HCT116 (cell line): ENCODE data around the gene LRR1. TPM values are rescaled to one million over a fixed set of nuclear protein-coding genes. Genes with fewer than 3 reads are reported as not detected.

ENCODE experiments used
- ATAC-seq: fragments of 200-7000 bp; cut with Tn5 transposase; 2 replicates; pipeline ENCODE4 v1.9.1; 2020; ENCODE audit warnings: mild to moderate bottlenecking, moderate library complexity
- BruUV-seq: library from RNA; stranded (reverse); fragments of 400-500 nt; replicated peaks from 2 replicates; lab custom pipeline; 2021; lab: Mats Ljungman, UMichigan
- CTCF ChIA-PET: fragments of 300-600 bp; sonication (Branson Sonifier 250); formaldehyde crosslinking; loops from one replicate; lab custom pipeline; 2021; ENCODE audit warnings: antibody characterized with exemption; lab: Charles Lee
- POLR2A ChIA-PET: fragments of 300-600, 350-600 bp; sonication (Branson Sonifier 250); formaldehyde crosslinking; loops from one replicate; lab custom pipeline; 2021; ENCODE audit warnings: antibody characterized with exemption; lab: Charles Lee
- RAD21 ChIA-PET, 2 experiments: fragments of 300-600 bp; sonication (Branson Sonifier 250); formaldehyde crosslinking; loops; one replicate each; lab custom pipeline; 2023; ENCODE audit warnings: low total read pairs in 2 of 2; ENCODE audit not compliant: uncharacterized antibody in 2 of 2, unreplicated experiment in 2 of 2, low non-redundant PET in 1 of 2; lab: Charles Lee
- DNase-seq: peaks from one replicate; pipeline ENCODE4 v3.0.0-alpha.2; 2010; ENCODE audit warnings: low read depth, low spot score
- H2AFZ ChIP-seq: fragments of 200-600 bp; shearing (Covaris generic), sonication (generic); 2 replicates; pipeline ENCODE4 v1.6.1; 2017; ENCODE audit warnings: low read depth, mixed run types, mixed read lengths, antibody characterized with exemption, low read length; ENCODE audit not compliant: poor library complexity, severe bottlenecking
- H3K27ac ChIP-seq: 2 replicates; pipeline ENCODE4 v1.5.1; 2012; ENCODE audit warnings: low read depth, low read length
- H3K27me3 ChIP-seq: fragments of 200-600 bp; sonication (generic); 2 replicates; pipeline ENCODE4 v1.6.1; 2016; ENCODE audit warnings: mixed run types, low read length, mixed read lengths; ENCODE audit not compliant: insufficient read depth
- H3K36me3 ChIP-seq, 2 experiments: fragments of 200-500 bp in 1 of 2; fragments of 200-600 bp in 1 of 2; sonication (Bioruptor generic) in 1 of 2; sonication (generic) in 1 of 2; 2 replicates each; pipeline versions ENCODE4 v1.5.1 to v1.6.1; 2014 to 2016; ENCODE audit warnings: low read length in 2 of 2, inconsistent platforms in 1 of 2, mixed read lengths in 1 of 2, mixed run types in 1 of 2; ENCODE audit not compliant: insufficient read depth in 2 of 2, control insufficient read depth in 1 of 2
- H3K4me1 ChIP-seq, 2 experiments: fragments of 200-600 bp in 1 of 2; sonication (generic) in 1 of 2; 2 replicates each; pipeline versions ENCODE4 v1.5.1 to v1.6.1; 2012 to 2017; ENCODE audit warnings: low read length in 2 of 2, inconsistent platforms in 1 of 2, mild to moderate bottlenecking in 1 of 2, mixed read lengths in 1 of 2, mixed run types in 1 of 2, moderate library complexity in 1 of 2; ENCODE audit not compliant: insufficient read depth in 2 of 2, control insufficient read depth in 1 of 2
- H3K4me2 ChIP-seq: fragments of 200-600 bp; sonication (generic); 2 replicates; pipeline ENCODE4 v1.6.1; 2017; ENCODE audit warnings: mixed run types, low read length, mixed read lengths
- H3K4me3 ChIP-seq, 2 experiments: fragments of 200-600 bp in 1 of 2; sonication (generic) in 1 of 2; replicated peaks in 1 of 2; 2 replicates each; pipeline ENCODE4 v1.5.1; 2011 to 2016; ENCODE audit warnings: low read length in 2 of 2, control low read depth in 1 of 2, low read depth in 1 of 2, mild to moderate bottlenecking in 1 of 2, mixed read lengths in 1 of 2, mixed run types in 1 of 2
- H3K79me2 ChIP-seq: fragments of 200-600 bp; sonication (generic); 2 replicates; pipeline ENCODE4 v1.6.1; 2017; ENCODE audit warnings: mild to moderate bottlenecking, mixed run types, low read length, moderate library complexity, mixed read lengths; ENCODE audit not compliant: insufficient read depth
- H3K9ac ChIP-seq: fragments of 200-600 bp; sonication (generic); 2 replicates; pipeline ENCODE4 v1.6.1; 2016; ENCODE audit warnings: low read length, mixed read lengths
- H3K9me2 ChIP-seq: fragments of 200-600 bp; sonication (generic), shearing (Covaris generic); 2 replicates; pipeline ENCODE4 v1.6.1; 2017; ENCODE audit warnings: mixed run types, mild to moderate bottlenecking, moderate library complexity; ENCODE audit not compliant: insufficient read depth
- H3K9me3 ChIP-seq, 2 experiments: fragments of 200-500 bp in 1 of 2; fragments of 200-600 bp in 1 of 2; sonication (Bioruptor generic) in 1 of 2; sonication (generic) in 1 of 2; 2 replicates each; pipeline ENCODE4 v1.6.1; 2014 to 2017; ENCODE audit warnings: low read length in 2 of 2, mixed read lengths in 2 of 2, inconsistent platforms in 1 of 2, low read depth in 1 of 2, mild to moderate bottlenecking in 1 of 2, mixed run types in 1 of 2, moderate library complexity in 1 of 2; ENCODE audit not compliant: control insufficient read depth in 1 of 2, insufficient read depth in 1 of 2
- H4K20me1 ChIP-seq: fragments of 200-600 bp; sonication (generic), shearing (Covaris generic); 2 replicates; pipeline ENCODE4 v1.6.1; 2017; ENCODE audit warnings: mixed run types, mild to moderate bottlenecking, moderate library complexity; ENCODE audit not compliant: insufficient read depth
- CBX3 ChIP-seq: IDR thresholded peaks from 2 replicates; pipeline ENCODE4 v1.6.1; 2012; ENCODE audit warnings: low read depth
- EGR1 ChIP-seq: IDR thresholded peaks from 2 replicates; pipeline ENCODE4 v1.6.1; 2012; ENCODE audit warnings: low read depth
- ELF1 ChIP-seq: IDR thresholded peaks from 2 replicates; pipeline ENCODE4 v1.6.1; 2012; ENCODE audit warnings: low read depth, borderline replicate concordance
- EZH2 ChIP-seq: fragments of 200-600 bp; sonication (generic); IDR thresholded peaks from 2 replicates; pipeline ENCODE4 v1.6.1; 2017; ENCODE audit warnings: antibody characterized with exemption, mixed run types
- EZH2phosphoT487 ChIP-seq: fragments of 200-600 bp; IDR thresholded peaks from 2 replicates; pipeline ENCODE4 v1.6.1; 2018; ENCODE audit warnings: antibody characterized with exemption, borderline replicate concordance
- FOSL1 ChIP-seq: IDR thresholded peaks from 2 replicates; pipeline ENCODE4 v1.6.1; 2012; ENCODE audit warnings: low read depth
- MAX ChIP-seq: IDR thresholded peaks from 2 replicates; pipeline ENCODE4 v1.6.1; 2012
- POLR2A ChIP-seq: IDR thresholded peaks from 2 replicates; pipeline ENCODE4 v1.7.0; 2011; ENCODE audit warnings: borderline replicate concordance; ENCODE audit not compliant: insufficient read depth, insufficient read length; ENCODE audit errors: extremely low read depth
- POLR2AphosphoS5 ChIP-seq: IDR thresholded peaks from 2 replicates; pipeline ENCODE4 v1.6.1; 2011; ENCODE audit warnings: mild to moderate bottlenecking, low read depth, low read length, moderate library complexity
- RAD21 ChIP-seq: IDR thresholded peaks from 2 replicates; pipeline ENCODE4 v1.6.1; 2012; ENCODE audit warnings: low read depth, mild to moderate bottlenecking
- REST ChIP-seq: IDR thresholded peaks from 2 replicates; pipeline ENCODE4 v1.6.1; 2012; ENCODE audit warnings: low read depth
- SIN3A ChIP-seq: IDR thresholded peaks from 2 replicates; pipeline ENCODE4 v1.6.1; 2012; ENCODE audit warnings: low read depth
- SRF ChIP-seq: IDR thresholded peaks from 2 replicates; pipeline ENCODE4 v1.6.1; 2012; ENCODE audit warnings: low read depth
- YY1 ChIP-seq: IDR thresholded peaks from 2 replicates; pipeline ENCODE4 v1.6.1; 2011; ENCODE audit warnings: low read length, low read depth, moderate library complexity, mild to moderate bottlenecking; ENCODE audit not compliant: insufficient replicate concordance; ENCODE audit errors: extremely low read depth
- ZFX ChIP-seq: fragments of 450-650 bp; IDR thresholded peaks from 2 replicates; pipeline ENCODE4 v1.6.1; 2017
- intact Hi-C: fragments of 100-400 bp; cut with micrococcal nuclease; formaldehyde crosslinking; loops from 2 replicates; pipeline ENCODE4 v1.10.0; 2022
- total RNA-seq: library from RNA; stranded (reverse); gene quantifications from one replicate; pipeline ENCODE4 v1.2.1, GENCODE V29; 2021; ENCODE audit not compliant: unreplicated experiment
- TF ChIP-seq, protein P1 (sequence below): IDR thresholded peaks from 2 replicates; pipeline ENCODE4 v1.6.1; 2011; ENCODE audit warnings: mild to moderate bottlenecking, low read length, moderate library complexity; ENCODE audit not compliant: insufficient replicate concordance; ENCODE audit errors: extremely low read depth
- TF ChIP-seq, protein P2 (sequence below), 3 experiments: fragments of 200-600 bp in 1 of 3; sonication (generic) in 1 of 3; IDR thresholded peaks in 2 of 3; conservative IDR thresholded peaks in 1 of 3; 2 replicates each; pipeline ENCODE4 v1.5.1; 2012 to 2017; ENCODE audit warnings: low read depth in 2 of 3, low read length in 2 of 3, antibody characterized with exemption in 1 of 3, borderline replicate concordance in 1 of 3, control low read depth in 1 of 3, mild to moderate bottlenecking in 1 of 3, mixed read lengths in 1 of 3, mixed run types in 1 of 3, moderate library complexity in 1 of 3; ENCODE audit not compliant: insufficient read depth in 1 of 3

LRR1 gene
- total RNA-seq, 1 experiment from 2014 or later = 34.6 TPM

DNA sequence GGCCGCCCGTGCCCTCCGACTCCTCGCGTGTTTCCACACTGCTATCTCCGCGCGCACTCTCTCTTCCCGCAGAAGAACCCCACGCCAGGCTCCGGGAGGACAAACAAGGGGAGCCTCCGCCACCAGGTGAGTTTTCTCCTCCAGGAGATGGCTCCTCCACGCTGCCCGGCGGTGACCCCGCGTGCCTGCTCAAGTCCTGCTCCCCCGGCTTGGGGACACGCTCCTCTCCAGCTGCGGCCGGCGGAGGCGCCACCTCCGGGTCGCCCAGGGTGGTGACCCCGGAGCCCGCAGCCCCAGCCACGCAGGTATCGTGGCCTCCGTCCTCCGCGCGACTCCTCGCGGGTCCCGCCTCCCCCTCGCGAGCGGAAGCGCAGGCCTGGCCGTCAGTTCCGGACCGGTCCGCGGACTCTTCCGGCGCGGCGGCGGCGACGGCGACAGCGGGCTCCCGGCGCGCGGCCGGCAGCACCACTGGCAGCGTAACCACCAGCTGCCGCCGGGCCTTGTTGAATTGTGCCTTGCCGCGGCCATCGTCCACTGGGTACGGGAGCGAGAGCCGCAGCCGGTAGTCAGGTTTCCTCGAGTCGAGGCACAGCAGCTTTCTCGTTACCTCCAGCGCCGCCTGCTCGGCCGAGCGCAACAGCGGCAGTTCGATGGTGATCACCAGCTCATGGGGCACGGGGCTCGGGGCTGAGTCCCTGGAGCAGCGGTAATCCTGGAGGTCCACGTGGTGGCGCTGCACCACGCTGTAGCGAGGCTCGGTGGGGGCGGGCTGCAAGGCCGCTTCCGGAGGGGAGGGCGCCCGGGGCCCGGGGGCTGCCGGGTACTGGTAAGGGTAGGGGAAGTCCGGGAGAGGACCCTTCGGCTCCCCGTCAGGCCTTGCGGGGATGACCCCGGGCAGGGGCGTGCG lies 35.2 kb downstream of the LRR1 start:
- DNase-seq = peak; percentile 88
- ChIA-PET POLR2A (interaction anchor here (0.7 to 2.7 kb wide), 10 partner anchors 9 to 370 kb away, joined by 3 to 17 read pairs (median 4); partner anchors contain the start of genes KLHDC2, MGAT2 and RPL36AL), RAD21 (interaction anchor here (1.0 to 1.1 kb wide), 2 partner anchors 14 to 134 kb away, joined by 3 to 5 read pairs; partner anchors contain the start of genes KLHDC2 (in 1 of the 2), MGAT2 (in 1 of the 2) and RPL36AL (in 1 of the 2)), CTCF (interaction anchor here (0.6 to 2.1 kb wide), 23 partner anchors 8 to 471 kb away, joined by 3 to 17 read pairs (median 5); partner anchors contain the start of genes KLHDC1, KLHDC2, LRR1 and MGAT2)
- peak; percentile 83 for ATAC-seq
- TF ChIP-seq RAD21 (peak; percentile 91), SIN3A (peak; percentile 76), EZH2 (no peak), CBX3 (peak; percentile 76), MAX (peak; percentile 80), SRF (0 out of 2 replicates have a peak, but pooled peaks have one; percentile 21), ZFX (peak; percentile 88), EZH2phosphoT487 (no peak), EGR1 (peak; percentile 92), FOSL1 (no peak; the same call in 1 of the 2 replicates), POLR2A (peak; percentile 60), ELF1 (peak; percentile 67), POLR2AphosphoS5 (peak; percentile 79), REST (no peak), YY1 (peak; percentile 54)
- TF ChIP-seq, protein P1, sequence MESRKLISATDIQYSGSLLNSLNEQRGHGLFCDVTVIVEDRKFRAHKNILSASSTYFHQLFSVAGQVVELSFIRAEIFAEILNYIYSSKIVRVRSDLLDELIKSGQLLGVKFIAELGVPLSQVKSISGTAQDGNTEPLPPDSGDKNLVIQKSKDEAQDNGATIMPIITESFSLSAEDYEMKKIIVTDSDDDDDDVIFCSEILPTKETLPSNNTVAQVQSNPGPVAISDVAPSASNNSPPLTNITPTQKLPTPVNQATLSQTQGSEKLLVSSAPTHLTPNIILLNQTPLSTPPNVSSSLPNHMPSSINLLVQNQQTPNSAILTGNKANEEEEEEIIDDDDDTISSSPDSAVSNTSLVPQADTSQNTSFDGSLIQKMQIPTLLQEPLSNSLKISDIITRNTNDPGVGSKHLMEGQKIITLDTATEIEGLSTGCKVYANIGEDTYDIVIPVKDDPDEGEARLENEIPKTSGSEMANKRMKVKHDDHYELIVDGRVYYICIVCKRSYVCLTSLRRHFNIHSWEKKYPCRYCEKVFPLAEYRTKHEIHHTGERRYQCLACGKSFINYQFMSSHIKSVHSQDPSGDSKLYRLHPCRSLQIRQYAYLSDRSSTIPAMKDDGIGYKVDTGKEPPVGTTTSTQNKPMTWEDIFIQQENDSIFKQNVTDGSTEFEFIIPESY = peak; percentile 31
- TF ChIP-seq, protein P2, sequence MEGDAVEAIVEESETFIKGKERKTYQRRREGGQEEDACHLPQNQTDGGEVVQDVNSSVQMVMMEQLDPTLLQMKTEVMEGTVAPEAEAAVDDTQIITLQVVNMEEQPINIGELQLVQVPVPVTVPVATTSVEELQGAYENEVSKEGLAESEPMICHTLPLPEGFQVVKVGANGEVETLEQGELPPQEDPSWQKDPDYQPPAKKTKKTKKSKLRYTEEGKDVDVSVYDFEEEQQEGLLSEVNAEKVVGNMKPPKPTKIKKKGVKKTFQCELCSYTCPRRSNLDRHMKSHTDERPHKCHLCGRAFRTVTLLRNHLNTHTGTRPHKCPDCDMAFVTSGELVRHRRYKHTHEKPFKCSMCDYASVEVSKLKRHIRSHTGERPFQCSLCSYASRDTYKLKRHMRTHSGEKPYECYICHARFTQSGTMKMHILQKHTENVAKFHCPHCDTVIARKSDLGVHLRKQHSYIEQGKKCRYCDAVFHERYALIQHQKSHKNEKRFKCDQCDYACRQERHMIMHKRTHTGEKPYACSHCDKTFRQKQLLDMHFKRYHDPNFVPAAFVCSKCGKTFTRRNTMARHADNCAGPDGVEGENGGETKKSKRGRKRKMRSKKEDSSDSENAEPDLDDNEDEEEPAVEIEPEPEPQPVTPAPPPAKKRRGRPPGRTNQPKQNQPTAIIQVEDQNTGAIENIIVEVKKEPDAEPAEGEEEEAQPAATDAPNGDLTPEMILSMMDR (IDR thresholded peaks at IDR 0.05 in 2 of 3, conservative IDR thresholded peaks at IDR 0.05 in 1 of 3; ENCODE audit: borderline replicate concordance in 1 of 3, insufficient read depth in 1 of 3, low read depth in 2 of 3, low read length in 2 of 3) = peak; percentile 77 to 87 (median 84)
- H3K9me3 ChIP-seq = no peaks in the 10 kb centered on the region
- H3K4me3 ChIP-seq = peak overlapping the region; percentile 83 to 95
- no peaks in the 10 kb centered on the region for H3K9me2 ChIP-seq
- BruUV-seq = no TSS peak
- no peak overlapping the region for H2AFZ ChIP-seq
- H3K4me1 ChIP-seq = peaks cover 6 to 21% of the 10 kb centered on the region in 2 experiments
- no peaks in the 10 kb centered on the region; the same call in 1 of the 2 replicates for H4K20me1 ChIP-seq
- H3K9ac ChIP-seq = peak overlapping the region; percentile 98
- H3K4me2 ChIP-seq = peak overlapping the region; percentile 87
- intact Hi-C loops = loop anchor here (1.0 to 5.0 kb wide), 4 partner anchors 134 to 219 kb away; partner anchors contain the start of genes KLHDC2 and NEMF
- peaks cover 95% of the 10 kb centered on the region for H3K79me2 ChIP-seq
- peak overlapping the region; percentile 98 for H3K27ac ChIP-seq
- H3K27me3 ChIP-seq = no peaks in the 10 kb centered on the region
- H3K36me3 ChIP-seq = peaks cover 6 to 16% of the 10 kb centered on the region in 2 experiments; a peak in 2 of 4 replicates
